Activated gamma-delta T cell (primary cell): Measurements from ENCODE around the gene ARHGAP44.

Experiments
- DNase-seq: peaks from one replicate; lab custom pipeline; 2025; lab: John Stamatoyannopoulos, UW

Gene ARHGAP44

DNA sequence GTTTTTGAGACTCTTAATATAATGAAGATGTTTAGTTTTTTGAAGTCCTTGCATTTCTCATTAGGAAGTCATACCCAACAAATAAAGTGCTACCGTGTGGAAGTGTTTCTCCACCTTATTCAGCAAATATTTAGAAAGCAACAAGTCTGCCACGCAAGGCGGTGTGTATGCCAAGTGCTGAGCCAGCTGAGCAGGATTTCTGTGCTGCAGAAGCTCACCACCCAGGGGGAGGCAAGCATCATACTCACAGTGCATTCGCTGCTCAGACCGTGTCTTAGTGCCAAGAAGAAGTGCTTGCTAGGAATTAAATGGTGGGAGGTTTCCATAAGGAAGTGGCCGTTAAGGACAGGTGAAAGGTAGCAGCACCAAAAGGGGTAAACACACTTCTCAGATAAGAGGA is 111.2 kb downstream of the ARHGAP44 start:
- DNase-seq, result no peak

DNA sequence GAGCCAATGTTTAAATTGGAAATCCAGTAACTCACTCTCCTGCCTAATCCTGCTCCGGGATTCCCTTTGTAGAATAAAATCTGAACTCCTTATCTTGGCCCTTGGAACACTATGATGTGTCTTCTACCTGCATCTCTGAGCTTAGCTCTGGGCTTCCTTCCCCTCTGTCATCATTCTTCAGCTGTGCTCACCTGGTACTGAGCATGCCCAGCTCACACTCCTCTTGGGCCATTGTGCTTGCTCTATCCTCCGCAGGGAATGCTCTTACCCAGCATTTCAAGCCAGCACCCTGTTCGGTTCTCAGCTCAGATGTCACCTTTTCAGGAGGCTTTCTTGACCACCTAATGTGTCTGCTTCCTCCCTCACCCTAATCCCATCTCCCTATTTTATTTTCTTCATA is 112.7 kb downstream of the ARHGAP44 start:
- no peak for DNase-seq

DNA sequence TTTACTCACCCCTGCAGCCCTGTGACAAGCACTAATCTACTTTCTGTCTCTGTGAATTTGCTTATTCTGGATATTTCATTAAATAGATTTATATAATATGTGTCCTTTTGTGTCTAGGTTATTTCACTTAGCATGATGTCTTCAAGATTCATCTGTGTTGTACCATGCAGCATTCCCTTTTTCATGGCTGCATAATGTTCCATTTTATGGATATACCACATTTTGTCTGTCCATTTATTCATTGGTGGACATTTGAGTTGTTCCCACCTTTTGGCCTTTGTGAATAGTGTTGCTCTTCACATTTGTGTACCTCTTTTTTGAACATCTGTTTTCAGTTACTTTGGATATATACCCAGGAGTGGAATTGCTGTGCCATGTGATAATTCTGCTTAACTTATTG is 118.2 kb downstream of the ARHGAP44 start:
- no peak for DNase-seq

GRCh38 chr17:12909046-12909445 is 119.7 kb downstream of the ARHGAP44 start:
- DNase-seq, result no peak

GRCh38 chr17:12909511-12909910 is 120.2 kb downstream of the ARHGAP44 start:
- DNase-seq, result no peak

- DNase-seq, result no peak
Observed at GRCh38 chr17:12911239-12911638, 121.9 kb downstream of the ARHGAP44 start.

GRCh38 chr17:12917399-12917798 is 128.1 kb downstream of the ARHGAP44 start:
- no peak for DNase-seq

- DNase-seq, result no peak
Observed at GRCh38 chr17:12918142-12918541, 128.8 kb downstream of the ARHGAP44 start.

- DNase-seq, result no peak
Observed at GRCh38 chr17:12922120-12922519, 132.8 kb downstream of the ARHGAP44 start.

DNA sequence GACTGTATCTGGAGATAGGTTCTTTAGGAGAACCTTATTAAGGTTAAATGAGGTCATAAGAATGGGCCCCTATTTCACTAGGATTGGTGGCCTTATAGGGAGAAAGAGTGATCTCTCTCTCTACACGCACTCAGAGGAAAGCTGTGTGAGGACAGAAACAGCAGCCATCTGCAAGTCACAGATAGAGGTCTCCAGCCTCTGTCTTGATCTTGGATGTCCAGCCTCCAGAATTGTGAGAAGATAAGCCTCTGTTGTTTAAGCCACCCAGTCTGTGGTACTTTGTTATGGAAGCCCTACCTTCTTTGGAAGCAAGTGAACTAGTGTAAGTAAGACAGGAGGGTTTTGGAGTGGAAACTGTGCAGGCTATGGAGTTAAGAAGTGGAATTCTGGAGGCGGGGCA is 135.3 kb downstream of the ARHGAP44 start:
- no peak for DNase-seq

DNA sequence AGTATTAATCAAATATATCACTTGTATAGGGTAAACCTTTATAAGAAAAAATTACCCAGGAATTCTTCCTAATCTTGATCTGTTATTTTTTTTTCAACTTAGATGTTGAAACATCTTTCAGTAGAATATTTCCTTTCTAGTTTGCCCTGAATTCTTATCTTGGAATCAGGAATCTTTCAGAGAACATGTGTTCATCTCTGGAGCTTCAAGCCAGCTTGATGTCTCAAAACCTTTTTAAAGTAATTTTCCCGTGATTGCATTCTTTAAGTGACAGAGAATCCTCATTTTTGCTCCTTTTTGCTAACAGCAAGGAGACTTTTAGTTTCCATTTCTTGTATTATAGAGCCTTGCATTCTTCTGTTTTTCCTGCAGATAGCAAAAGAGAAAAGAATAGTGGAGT is 137.7 kb downstream of the ARHGAP44 start:
- no peak for DNase-seq

DNA sequence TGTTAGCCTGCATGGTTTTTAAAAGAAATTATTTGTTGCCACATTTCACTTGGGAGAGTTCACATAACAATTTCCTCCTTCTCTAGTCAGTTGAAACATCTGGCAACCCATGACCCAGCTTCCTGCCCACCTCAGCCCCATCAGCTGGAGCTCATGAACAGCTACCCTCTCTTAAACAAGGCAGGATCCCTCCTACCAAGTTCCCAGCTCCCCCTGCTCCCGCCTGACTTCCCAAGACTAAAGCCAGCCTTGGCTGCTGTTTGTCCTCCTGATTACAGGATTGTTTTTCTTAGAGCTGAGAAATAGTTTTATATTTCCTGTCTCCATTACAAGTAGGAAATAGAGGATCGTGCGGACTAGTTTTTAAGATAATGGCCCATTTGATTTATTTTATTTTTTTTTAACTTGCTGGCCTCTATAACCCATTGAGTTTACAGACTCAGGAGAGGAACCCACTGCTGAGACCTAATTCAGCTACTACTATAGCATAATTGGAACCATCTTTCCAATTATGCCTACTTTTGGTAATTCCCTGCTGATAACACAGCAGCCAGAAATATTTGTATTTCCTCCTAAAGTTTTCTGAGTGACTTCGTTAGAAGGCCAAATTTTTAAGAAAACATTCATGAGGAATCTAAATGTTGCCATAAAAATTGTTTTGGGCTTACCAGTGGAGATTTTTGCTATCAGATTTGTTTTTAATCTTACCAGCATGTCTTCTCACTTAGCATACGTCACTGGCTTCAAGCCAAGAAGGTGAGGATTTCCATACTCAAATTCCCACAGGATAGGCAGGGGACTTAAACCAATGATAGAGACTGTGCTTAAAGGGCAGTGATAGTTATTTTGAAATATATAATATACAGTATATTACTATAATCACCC is 138.5 kb downstream of the ARHGAP44 start:
- DNase-seq, result no peak

- DNase-seq, result no peak
Observed at GRCh38 chr17:12928736-12929135, 139.4 kb downstream of the ARHGAP44 start.

- no peak for DNase-seq
Observed at GRCh38 chr17:12936501-12936900, 147.2 kb downstream of the ARHGAP44 start.

GRCh38 chr17:12940699-12941098 is 151.4 kb downstream of the ARHGAP44 start:
- no peak for DNase-seq

- DNase-seq, result no peak
Observed at GRCh38 chr17:12947047-12947446, 157.7 kb downstream of the ARHGAP44 start.

DNA sequence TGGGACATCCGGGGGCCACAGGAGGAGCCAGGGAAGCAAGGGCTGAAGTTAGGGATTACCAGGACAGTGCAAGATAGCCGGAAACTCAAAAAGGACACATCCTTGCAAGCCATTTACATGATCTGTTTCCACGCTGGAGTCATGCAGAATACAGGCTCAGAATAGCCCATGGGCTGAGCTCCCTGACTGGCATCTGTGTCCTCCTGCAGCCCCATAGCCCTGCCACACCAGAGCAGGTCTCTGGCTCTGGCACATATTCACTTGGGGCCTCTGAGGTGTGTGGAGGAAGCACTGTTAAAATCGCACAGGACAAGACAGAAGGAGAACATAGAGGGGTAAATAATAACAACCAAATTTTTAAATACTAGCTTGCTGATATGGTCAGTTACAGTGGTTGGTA is 162.7 kb downstream of the ARHGAP44 start:
- no peak for DNase-seq

- no peak for DNase-seq
Observed at GRCh38 chr17:12953156-12953555, 163.9 kb downstream of the ARHGAP44 start.

- DNase-seq, result no peak
Observed at GRCh38 chr17:12955521-12955920, 166.2 kb downstream of the ARHGAP44 start.

GRCh38 chr17:12958786-12959185 is 169.5 kb downstream of the ARHGAP44 start:
- DNase-seq, result no peak

- no peak for DNase-seq
Observed at GRCh38 chr17:12959441-12959840, 170.1 kb downstream of the ARHGAP44 start.

DNA sequence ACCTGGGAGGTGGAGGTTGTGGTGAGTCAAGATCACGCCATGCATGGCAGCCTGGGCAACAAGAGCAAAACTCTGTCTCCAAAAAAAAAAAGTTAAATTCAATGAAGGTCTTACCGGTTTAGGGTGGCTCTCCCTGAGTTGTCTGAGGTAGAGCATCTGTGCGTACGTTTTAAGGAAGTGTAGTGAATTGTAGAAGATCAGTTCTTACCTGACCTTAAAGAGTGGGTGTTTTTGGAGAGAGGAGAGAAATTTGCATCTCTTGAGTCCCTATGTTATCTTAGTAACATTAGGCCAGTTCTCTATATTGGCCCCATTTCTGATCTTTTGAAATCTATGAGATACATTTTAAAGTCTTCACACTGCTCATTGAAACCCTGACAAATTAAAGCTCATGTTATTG is 172.4 kb downstream of the ARHGAP44 start:
- DNase-seq, result no peak

GRCh38 chr17:12963505-12963904 is 174.2 kb downstream of the ARHGAP44 start:
- DNase-seq, result no peak

DNA sequence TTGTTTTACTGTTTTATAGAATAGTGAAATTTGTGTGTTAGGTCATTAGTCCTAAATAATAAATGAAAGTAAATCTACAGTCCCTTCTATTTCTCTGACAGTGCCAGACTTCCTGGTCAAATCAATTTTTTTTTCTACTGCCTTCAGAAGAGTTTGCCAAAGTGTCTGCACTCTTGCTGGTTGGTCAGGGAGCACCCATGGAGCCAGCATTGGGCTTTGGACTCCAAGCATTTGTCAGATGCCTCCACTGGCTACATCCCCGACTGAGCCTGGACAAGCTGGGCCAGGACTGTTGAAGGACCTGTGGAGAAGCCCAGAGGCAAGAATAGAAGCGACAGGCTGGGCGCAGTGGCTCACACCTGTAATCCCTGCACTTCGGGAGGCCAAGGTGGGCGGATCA is 174.9 kb downstream of the ARHGAP44 start:
- DNase-seq, result no peak
